ENCODE results near the gene WNT6.

WNT6 gene

DNA sequence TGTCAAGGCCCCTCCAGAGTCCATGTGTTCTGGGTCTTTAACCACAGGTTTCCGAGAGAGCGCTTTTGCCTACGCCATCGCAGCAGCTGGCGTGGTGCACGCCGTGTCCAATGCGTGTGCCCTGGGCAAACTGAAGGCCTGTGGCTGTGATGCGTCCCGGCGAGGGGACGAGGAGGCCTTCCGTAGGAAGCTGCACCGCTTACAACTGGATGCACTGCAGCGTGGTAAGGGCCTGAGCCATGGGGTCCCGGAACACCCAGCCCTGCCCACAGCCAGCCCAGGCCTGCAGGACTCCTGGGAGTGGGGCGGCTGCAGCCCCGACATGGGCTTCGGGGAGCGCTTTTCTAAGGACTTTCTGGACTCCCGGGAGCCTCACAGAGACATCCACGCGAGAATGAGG, 30.3 kb downstream of the WNT6 start:
- FAIRE-seq (no peak), DNase-seq (ENCODE audit: insufficient read length, low spot score) (no peak)

DNA sequence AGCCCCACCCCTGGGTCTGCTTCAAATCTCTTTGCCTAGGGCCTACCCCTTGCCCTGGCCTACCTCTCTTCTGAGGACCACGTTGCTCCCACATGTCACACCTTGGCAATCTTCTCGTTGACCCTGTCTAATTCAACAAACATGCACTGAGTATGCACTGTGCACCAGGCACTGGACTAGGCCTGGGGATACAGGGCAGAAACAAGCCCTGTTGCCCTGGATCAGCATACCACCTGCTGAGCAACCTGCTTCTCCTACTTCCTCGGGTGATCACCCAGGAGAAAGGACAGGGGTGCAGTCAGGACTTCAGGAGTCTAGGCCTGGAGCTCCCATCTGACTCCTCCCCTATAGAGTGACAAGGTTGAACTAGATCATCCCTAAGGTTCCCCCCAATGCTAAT, 30.8 kb downstream of the WNT6 start:
- FAIRE-seq (no peak), DNase-seq (ENCODE audit: insufficient read length, low spot score) (no peak)

- DNase-seq (ENCODE audit: insufficient read length, low spot score), result no peak
- FAIRE-seq, result no peak
Observed at GRCh38 chr2:218891275-218892135, 31.9 kb downstream of the WNT6 start.

DNA sequence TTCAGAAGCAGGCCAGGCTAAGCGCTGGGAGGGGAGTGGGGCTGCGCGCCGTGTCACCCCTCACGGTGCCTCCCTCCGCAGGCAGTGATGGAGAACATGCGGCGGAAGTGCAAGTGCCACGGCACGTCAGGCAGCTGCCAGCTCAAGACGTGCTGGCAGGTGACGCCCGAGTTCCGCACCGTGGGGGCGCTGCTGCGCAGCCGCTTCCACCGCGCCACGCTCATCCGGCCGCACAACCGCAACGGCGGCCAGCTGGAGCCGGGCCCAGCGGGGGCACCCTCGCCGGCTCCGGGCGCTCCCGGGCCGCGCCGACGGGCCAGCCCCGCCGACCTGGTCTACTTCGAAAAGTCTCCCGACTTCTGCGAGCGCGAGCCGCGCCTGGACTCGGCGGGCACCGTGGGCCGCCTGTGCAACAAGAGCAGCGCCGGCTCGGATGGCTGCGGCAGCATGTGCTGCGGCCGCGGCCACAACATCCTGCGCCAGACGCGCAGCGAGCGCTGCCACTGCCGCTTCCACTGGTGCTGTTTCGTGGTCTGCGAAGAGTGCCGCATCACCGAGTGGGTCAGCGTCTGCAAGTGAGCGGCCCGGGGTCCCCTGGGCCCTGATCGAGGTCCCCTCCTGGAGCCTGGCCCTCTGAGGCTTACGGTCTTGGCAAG, 33.2 kb downstream of the WNT6 start:
- DNase-seq (ENCODE audit: insufficient read length, low spot score), result peak; percentile 52
- FAIRE-seq, result peak; percentile 91

DNA sequence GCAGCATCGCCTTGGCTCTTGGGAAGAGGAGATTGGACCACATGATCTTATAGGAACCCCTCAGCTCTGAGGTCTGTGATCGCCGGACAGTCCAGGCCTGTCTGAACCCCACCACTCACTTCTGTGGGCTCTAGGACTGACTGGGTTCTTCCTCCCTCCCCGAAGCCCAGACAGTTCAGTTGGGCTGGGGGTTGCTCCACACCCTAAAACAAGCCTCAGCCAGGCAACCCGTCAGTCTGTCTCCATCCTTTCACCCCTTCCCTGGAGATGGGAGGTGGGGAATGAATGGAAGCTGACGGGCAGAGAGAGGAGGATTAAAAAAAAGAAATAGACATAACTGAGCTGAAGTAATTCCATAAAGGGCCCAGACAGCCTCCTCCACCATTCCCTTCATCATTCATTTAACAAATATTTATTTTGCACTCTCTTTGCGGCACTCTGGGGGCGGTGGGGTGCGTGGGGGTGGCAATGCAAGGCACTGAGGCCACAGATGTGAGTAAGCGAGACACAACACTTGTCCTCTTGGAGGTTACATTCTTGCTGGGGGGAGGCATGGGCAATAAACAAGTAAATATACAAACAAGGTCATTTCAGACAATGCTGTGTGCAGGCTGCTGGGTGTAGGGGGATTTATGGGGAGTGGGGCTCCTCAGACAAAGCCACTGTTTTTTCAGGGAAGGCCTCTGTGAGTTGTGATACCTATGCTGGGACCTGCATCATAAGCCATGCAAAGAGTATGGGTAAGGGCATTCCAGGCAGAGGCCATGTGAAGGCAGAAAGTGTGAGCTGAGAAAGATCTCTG, 33.9 kb downstream of the WNT6 start:
- FAIRE-seq (no peak), DNase-seq (ENCODE audit: insufficient read length, low spot score) (no peak)

DNA sequence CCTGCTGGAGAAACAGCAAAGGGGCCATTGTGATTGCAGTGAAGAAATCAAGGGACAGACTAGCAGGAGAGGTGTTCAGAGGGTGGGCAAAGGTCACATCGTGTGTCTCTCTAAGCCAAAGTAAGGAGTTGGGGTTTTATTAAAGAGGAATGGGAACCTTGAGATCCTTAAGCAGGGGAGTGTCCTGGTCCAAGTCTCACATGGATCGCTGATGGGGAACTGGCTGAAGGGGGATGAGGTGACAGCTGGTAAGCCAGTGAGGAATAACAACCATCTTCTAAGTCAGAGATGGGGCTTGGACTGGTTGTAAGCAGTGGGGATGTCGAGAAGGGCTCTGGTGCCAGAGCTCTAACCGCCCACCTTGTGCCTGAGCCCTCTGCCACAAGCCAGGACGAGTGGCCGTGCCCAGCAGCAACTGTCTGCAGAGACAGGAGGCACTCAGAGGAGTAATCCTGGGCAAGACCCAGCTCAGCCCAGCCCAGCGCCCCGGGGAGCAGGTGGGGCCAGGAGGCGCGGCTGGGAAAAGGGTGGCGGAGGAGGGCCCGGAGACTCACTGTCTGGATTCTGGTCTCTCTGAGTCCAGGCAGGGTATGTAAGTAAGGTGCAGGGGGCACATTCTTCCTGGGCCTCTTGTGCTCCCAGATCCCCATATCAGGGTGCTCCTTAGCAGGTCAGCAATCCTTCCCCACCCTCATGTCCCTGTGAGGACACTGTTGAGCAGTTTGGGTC, 34.7 kb downstream of the WNT6 start:
- DNase-seq (ENCODE audit: insufficient read length, low spot score) (no peak), FAIRE-seq (no peak)

- DNase-seq (ENCODE audit: insufficient read length, low spot score), result no peak
- FAIRE-seq, result no peak
Observed at GRCh38 chr2:218894880-218895157, 35.2 kb downstream of the WNT6 start.

DNA sequence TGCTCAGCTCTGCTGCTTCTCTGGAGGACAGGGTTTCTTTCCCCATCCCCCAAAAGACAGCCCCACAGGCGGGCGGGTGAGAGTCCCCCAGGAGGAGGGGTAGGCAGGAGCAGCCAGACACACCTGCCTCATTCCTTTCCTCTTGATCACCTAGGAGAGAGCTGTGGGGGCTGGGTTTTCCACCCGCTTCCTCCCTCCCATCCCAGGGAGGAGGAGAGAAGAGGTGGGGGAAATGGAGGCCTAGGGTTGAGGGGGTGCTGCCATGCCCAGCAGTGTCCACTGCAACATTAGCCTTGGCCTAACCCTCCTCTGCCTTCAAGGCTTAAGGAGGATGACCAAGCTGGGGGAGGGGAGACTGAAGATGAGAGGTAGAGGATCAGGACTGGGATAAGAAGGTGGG, 35.7 kb downstream of the WNT6 start:
- no peak for FAIRE-seq
- no peak for DNase-seq (ENCODE audit: insufficient read length, low spot score)

DNA sequence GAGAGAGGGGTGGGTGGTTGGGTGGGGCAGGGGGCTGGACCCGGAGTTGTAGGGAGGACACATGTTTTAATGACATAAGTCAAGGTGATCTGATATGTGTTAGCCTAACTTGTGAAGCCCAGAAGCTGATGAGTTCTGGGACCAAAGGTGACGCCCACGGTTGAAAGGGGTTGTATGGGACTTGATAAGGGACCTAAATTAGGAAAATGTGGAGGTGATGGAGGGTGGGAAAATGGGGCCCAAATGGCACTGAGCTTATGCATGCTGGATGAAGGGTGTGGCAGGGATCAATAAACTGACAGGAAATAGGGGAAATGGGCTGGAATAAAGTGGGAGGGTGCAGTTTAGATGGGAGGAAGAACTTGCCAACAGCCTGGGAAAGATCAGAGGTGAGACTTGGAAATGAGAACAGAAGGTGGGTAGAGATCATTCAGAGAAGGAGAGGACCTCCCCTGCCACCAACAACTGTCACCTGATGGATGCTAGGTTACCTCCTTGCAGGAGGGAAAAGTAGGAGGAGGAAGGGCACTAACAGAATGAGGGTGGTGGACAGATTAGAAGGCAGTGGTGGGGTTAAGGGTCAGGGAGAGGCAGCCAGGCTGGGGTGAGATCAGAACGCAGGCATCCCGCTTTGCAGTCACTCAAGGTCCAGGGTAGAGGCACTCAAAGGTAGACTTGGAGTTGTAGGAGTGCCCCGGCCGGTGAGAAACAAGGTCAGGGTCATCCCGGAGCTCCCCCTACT, 36.3 kb downstream of the WNT6 start:
- FAIRE-seq, result no peak
- DNase-seq (ENCODE audit: insufficient read length, low spot score), result no peak

- peak; percentile 50 for DNase-seq (ENCODE audit: insufficient read length, low spot score)
- FAIRE-seq, result no peak
Observed at GRCh38 chr2:218896501-218897393, 37.1 kb downstream of the WNT6 start.

DNA sequence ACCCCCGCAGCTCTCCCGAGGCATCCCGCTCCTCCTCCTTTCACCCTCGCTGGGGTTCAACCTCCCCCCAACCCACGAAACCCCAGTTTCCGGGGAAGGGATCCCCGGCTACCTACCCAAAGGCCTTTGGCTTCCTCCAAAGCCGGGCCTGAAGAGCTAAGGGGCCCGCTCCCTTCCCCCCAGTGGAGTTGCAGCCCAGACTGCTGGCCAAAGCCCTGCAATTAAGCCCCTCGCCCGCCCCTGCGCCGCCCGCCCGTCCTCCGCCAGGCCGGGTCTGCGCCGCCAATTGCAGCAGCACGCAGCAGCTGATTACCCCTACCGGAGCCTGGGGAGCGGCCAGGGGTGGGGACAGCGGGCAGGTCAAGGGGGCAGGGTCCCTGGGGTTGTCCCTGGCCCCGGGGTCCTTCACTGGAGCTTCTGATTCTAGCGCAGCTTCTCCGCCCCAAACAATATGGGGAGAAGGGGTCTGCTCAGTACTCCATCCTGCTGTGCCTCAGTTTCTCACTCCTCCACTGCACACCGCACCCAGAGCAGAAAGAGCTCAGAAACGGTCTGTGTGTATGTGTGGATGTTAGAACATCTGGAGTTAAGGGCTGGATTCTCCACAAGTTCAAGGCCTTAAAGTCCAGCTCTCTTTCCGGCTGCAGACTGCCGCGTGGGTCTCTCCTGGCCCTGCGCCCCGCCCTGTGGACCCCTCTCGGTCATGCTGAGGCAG, 37.9 kb downstream of the WNT6 start:
- DNase-seq (ENCODE audit: insufficient read length, low spot score), result no peak
- no peak for FAIRE-seq

GRCh38 chr2:218898109-218898878, 38.7 kb downstream of the WNT6 start:
- DNase-seq (ENCODE audit: insufficient read length, low spot score), result peak; percentile 70
- FAIRE-seq, result peak; percentile 64

DNA sequence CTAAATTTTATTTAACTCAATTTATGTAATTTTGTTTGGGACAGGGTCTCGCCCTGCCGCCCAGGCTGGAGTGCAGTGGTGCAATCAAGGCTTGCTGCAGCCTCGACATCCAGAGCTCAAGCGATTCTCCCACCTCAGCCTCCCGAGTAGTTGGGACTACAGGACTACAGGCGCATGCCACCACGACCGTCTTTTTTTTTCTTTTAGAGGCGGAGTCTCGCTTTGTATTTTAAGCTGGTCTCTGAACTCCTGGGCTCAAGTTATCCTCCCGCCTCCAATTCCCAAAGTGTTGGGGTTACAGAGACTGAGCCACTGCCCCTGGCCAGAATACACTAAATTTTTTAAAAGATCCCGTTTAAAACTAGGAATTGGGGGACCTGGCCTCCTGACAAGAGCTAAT, 39.5 kb downstream of the WNT6 start:
- FAIRE-seq (no peak), DNase-seq (ENCODE audit: insufficient read length, low spot score) (no peak)

- FAIRE-seq (no peak), DNase-seq (ENCODE audit: insufficient read length, low spot score) (no peak)
Observed at GRCh38 chr2:218902427-218902826, 42.8 kb downstream of the WNT6 start.

- no peak for FAIRE-seq
Observed at GRCh38 chr2:218904176-218904575, 44.6 kb downstream of the WNT6 start.

GRCh38 chr2:218908721-218909619, 49.4 kb downstream of the WNT6 start:
- DNase-seq (ENCODE audit: insufficient read length, low spot score), result peak; percentile 68
- no peak for FAIRE-seq

More at GRCh38 chr2:218904176-218904575, 44.6 kb downstream of the WNT6 start:
- DNase-seq (ENCODE audit: insufficient read length, low spot score), result no peak

- DNase-seq (ENCODE audit: insufficient read length, low spot score) (no peak), FAIRE-seq (no peak)
Observed at GRCh38 chr2:218910741-218911140, 51.1 kb downstream of the WNT6 start.
